HepG2 (cell line): ENCODE measurements around the gene YBX2. TPM values are rescaled to one million over a fixed set of nuclear protein-coding genes. Genes with fewer than 3 reads are reported as not detected.

ENCODE experiments used
- BORCS8-MEF2B ChIP-seq: sonication (generic); formaldehyde crosslinking; IDR thresholded peaks from 2 replicates; pipeline ENCODE4 v1.8.0; 2022; ENCODE audit warnings: mild to moderate bottlenecking, missing genetic modification reagents
- CCDC6 ChIP-seq: sonication (generic); formaldehyde crosslinking; IDR thresholded peaks from 2 replicates; pipeline ENCODE4 v1.8.1; 2022; ENCODE audit warnings: mild to moderate bottlenecking, missing genetic modification reagents, moderate library complexity
- CHD4 ChIP-seq: fragments of 200-600 bp; sonication (generic); IDR thresholded peaks from 2 replicates; pipeline ENCODE4 v1.7.0; 2017; ENCODE audit warnings: mild to moderate bottlenecking, low read length, borderline replicate concordance
- HNRNPK ChIP-seq: fragments of 200-400 bp; formaldehyde crosslinking; IDR thresholded peaks from 2 replicates; pipeline ENCODE4 v1.6.1; 2018; ENCODE audit warnings: low read length, low read depth, moderate library complexity, mild to moderate bottlenecking; ENCODE audit not compliant: poor library complexity, severe bottlenecking
- MED8 ChIP-seq: sonication (generic); formaldehyde crosslinking; IDR thresholded peaks from 2 replicates; pipeline ENCODE4 v1.8.1; 2023; ENCODE audit warnings: mild to moderate bottlenecking, missing genetic modification reagents; ENCODE audit not compliant: insufficient replicate concordance
- MEIS1 ChIP-seq: sonication (generic); formaldehyde crosslinking; IDR thresholded peaks from 2 replicates; pipeline ENCODE4 v1.9.0; 2021; ENCODE audit warnings: mild to moderate bottlenecking, missing genetic modification reagents, moderate library complexity, borderline replicate concordance
- PCBP1 ChIP-seq: fragments of 200-400 bp; formaldehyde crosslinking; IDR thresholded peaks from 2 replicates; pipeline ENCODE4 v1.6.1; 2017; ENCODE audit warnings: mild to moderate bottlenecking, low read depth, low read length, borderline replicate concordance
- PCBP2 ChIP-seq: fragments of 200-400 bp; formaldehyde crosslinking; optimal IDR thresholded peaks from 2 replicates; pipeline ENCODE3; 2018; ENCODE audit warnings: low read length, low read depth; ENCODE audit not compliant: poor library complexity, severe bottlenecking
- PRDM4 ChIP-seq: sonication (generic); formaldehyde crosslinking; IDR thresholded peaks from 2 replicates; pipeline ENCODE4 v1.9.0; 2021; ENCODE audit warnings: missing genetic modification reagents, borderline replicate concordance
- SKIL ChIP-seq: sonication (generic); formaldehyde crosslinking; IDR thresholded peaks from 2 replicates; pipeline ENCODE4 v1.8.0; 2022; ENCODE audit warnings: missing genetic modification reagents, mild to moderate bottlenecking, moderate library complexity, borderline replicate concordance
- WIZ ChIP-seq: sonication (generic); formaldehyde crosslinking; IDR thresholded peaks from 2 replicates; pipeline ENCODE4 v1.5.1; 2020; ENCODE audit warnings: mild to moderate bottlenecking, missing genetic modification reagents
- YY1 ChIP-seq: IDR thresholded peaks from 2 replicates; pipeline ENCODE4 v1.6.1; 2011; ENCODE audit warnings: low read length, low read depth, moderate library complexity, mild to moderate bottlenecking; ENCODE audit not compliant: insufficient read depth, insufficient replicate concordance
- ZC3H13 ChIP-seq: sonication (generic); formaldehyde crosslinking; IDR thresholded peaks from 2 replicates; pipeline ENCODE4 v1.8.1; 2023; ENCODE audit warnings: mild to moderate bottlenecking, missing genetic modification reagents, moderate library complexity
- ZFY ChIP-seq: sonication (generic); formaldehyde crosslinking; IDR thresholded peaks from 2 replicates; pipeline ENCODE4 v1.4.0; 2020; ENCODE audit warnings: missing genetic modification reagents
- ZNF710 ChIP-seq: sonication (generic); formaldehyde crosslinking; IDR thresholded peaks from 2 replicates; pipeline ENCODE4 v1.5.0; 2020; ENCODE audit warnings: mild to moderate bottlenecking, missing genetic modification reagents, borderline replicate concordance
- ZNF761 ChIP-seq: sonication (generic); formaldehyde crosslinking; conservative IDR thresholded peaks from 2 replicates; pipeline ENCODE4 v1.4.0; 2020; ENCODE audit warnings: mild to moderate bottlenecking, missing genetic modification reagents
- ZNF766 ChIP-seq: sonication (generic); formaldehyde crosslinking; IDR thresholded peaks from 2 replicates; pipeline ENCODE4 v1.5.0; 2020; ENCODE audit warnings: missing genetic modification reagents, borderline replicate concordance
- ZNF883 ChIP-seq: sonication (generic); formaldehyde crosslinking; IDR thresholded peaks from 2 replicates; pipeline ENCODE4 v1.5.1; 2020; ENCODE audit warnings: mild to moderate bottlenecking, missing genetic modification reagents; ENCODE audit errors: not compliant biosample characterization
- ZSCAN29 ChIP-seq: sonication (generic); formaldehyde crosslinking; conservative IDR thresholded peaks from 2 replicates; pipeline ENCODE4 v1.4.0; 2020; ENCODE audit warnings: mild to moderate bottlenecking, missing genetic modification reagents
- polyA plus RNA-seq, 8 experiments: library from polyadenylated mRNA; depleted of rRNA in 3 of 8; stranded (reverse) in 7 of 8; unstranded in 1 of 8; fragments of >200 nt; fragmentation: Illumina TruSeq in 4 of 8; extraction: Trizol in 4 of 8; gene quantifications; 2 replicates each; pipeline versions ENCODE4 v1.2.1 to v1.2.3, GENCODE V29; 2011 to 2016; ENCODE audit warnings: low read depth in 4 of 8, missing spikeins in 1 of 8, mixed read lengths in 1 of 8; ENCODE audit not compliant: insufficient read depth in 1 of 8
- total RNA-seq, 5 experiments: library from RNA; depleted of rRNA; stranded (reverse); fragments of >200 nt; fragmentation: Illumina TruSeq; extraction: Trizol; gene quantifications; 2 replicates each; pipeline ENCODE4 v1.2.3, GENCODE V29; 2016; ENCODE audit warnings: low read depth in 1 of 5

YBX2 gene
- total and polyA plus RNA-seq, 2 of the 13 experiments (the other 11 are each of a cell fraction or from before 2014, with no cell fraction given): 0.12 to 0.22 TPM

- no peak for TF ChIP-seq PRDM4
- 0 out of 2 replicates have a peak, but pooled peaks have one; percentile 8 for TF ChIP-seq WIZ (CRISPR knock-in tag)
- 0 out of 2 replicates have a peak, but pooled peaks have one; percentile 19 for TF ChIP-seq MEIS1 (CRISPR knock-in tag)
- 0 out of 2 replicates have a peak, but pooled peaks have one; percentile 21 for TF ChIP-seq ZNF761 (CRISPR knock-in tag)
- TF ChIP-seq ZNF710 (CRISPR knock-in tag): 0 out of 2 replicates have a peak, but pooled peaks have one; percentile 2
- peak; percentile 45; the same call in 1 of the 2 replicates for TF ChIP-seq ZC3H13 (CRISPR knock-in tag)
- peak; percentile 89 for TF ChIP-seq YY1
- peak; percentile 3 for TF ChIP-seq MED8 (CRISPR knock-in tag)
- TF ChIP-seq PCBP1: 0 out of 2 replicates have a peak, but pooled peaks have one; percentile 31
- TF ChIP-seq ZNF883 (CRISPR knock-in tag): no peak
- TF ChIP-seq CCDC6: 0 out of 2 replicates have a peak, but pooled peaks have one; percentile 12
- peak; percentile 52; the same call in 1 of the 2 replicates for TF ChIP-seq ZFY (CRISPR knock-in tag)
- no peak for TF ChIP-seq PCBP2
- no peak for TF ChIP-seq ZSCAN29
- 0 out of 2 replicates have a peak, but pooled peaks have one; percentile 15 for TF ChIP-seq ZNF766 (CRISPR knock-in tag)
- TF ChIP-seq BORCS8-MEF2B (CRISPR knock-in tag): no peak
- no peak for TF ChIP-seq CHD4
- 0 out of 2 replicates have a peak, but pooled peaks have one; percentile 36 for TF ChIP-seq SKIL (CRISPR knock-in tag)
- TF ChIP-seq HNRNPK: peak; percentile 34
Measured at GRCh38 chr17:7328840-7329373, 34.5 kb upstream of the YBX2 start, which contains the start of gene NEURL4 (continued).
